Vagina (tissue), 2 donors: ENCODE data around the gene HOXA10.

ENCODE experiments used
- CTCF ChIP-seq, 3 experiments: fragments of 450-650 bp in 2 of 3; fragments of 200-600 bp in 1 of 3; sonication (generic) in 1 of 3; IDR thresholded peaks; one replicate each; pipeline ENCODE4 v1.5.1; 2017 to 2019; ENCODE audit warnings: antibody characterized with exemption in 3 of 3, mild to moderate bottlenecking in 2 of 3, moderate library complexity in 2 of 3
- POLR2A ChIP-seq, 2 donors: fragments of 450-650 bp; IDR thresholded peaks; one replicate each; pipeline ENCODE4 v1.6.1; 2017; ENCODE audit warnings: antibody characterized with exemption in 2 of 2, mild to moderate bottlenecking in 2 of 2, moderate library complexity in 2 of 2

- TF ChIP-seq CTCF (IDR thresholded peaks at IDR 0.05) = no peak
- TF ChIP-seq POLR2A (IDR thresholded peaks at IDR 0.05) = no peak
Observed at GRCh38 chr7:27182861-27183681, 9.0 kb upstream of the HOXA10 start.
